GM21619 (cell line): ENCODE measurements around the gene CARMIL1.

Source experiments
- ATAC-seq: cut with Tn5 transposase; IDR thresholded peaks from one replicate; pipeline ENCODE4 v1.9.1; 2021; ENCODE audit not compliant: unreplicated experiment

The CARMIL1 gene

GRCh38 chr6:25497383-25498040 is 218.3 kb downstream of the CARMIL1 start:
- no peak for ATAC-seq

GRCh38 chr6:25498505-25498904 is 219.3 kb downstream of the CARMIL1 start:
- no peak for ATAC-seq

- ATAC-seq, result no peak
These were observed 220.6 kb downstream of the CARMIL1 start for GRCh38 chr6:25499615-25500235.

- no peak for ATAC-seq
These were observed 224.5 kb downstream of the CARMIL1 start for GRCh38 chr6:25503686-25504085.

- no peak for ATAC-seq
These were observed 225.5 kb downstream of the CARMIL1 start for GRCh38 chr6:25504661-25505060.

- ATAC-seq, result no peak
These were observed 226.8 kb downstream of the CARMIL1 start for GRCh38 chr6:25506020-25506419.

- ATAC-seq, result no peak
These were observed 228.9 kb downstream of the CARMIL1 start for GRCh38 chr6:25508051-25508450.

- no peak for ATAC-seq
These were observed 232.2 kb downstream of the CARMIL1 start for GRCh38 chr6:25511376-25511775.

- no peak for ATAC-seq
These were observed 233.4 kb downstream of the CARMIL1 start for GRCh38 chr6:25512560-25512959.

- no peak for ATAC-seq
These were observed 240.7 kb downstream of the CARMIL1 start for GRCh38 chr6:25519856-25520255.

GRCh38 chr6:25524542-25524941 is 245.4 kb downstream of the CARMIL1 start:
- no peak for ATAC-seq

- no peak for ATAC-seq
These were observed 245.9 kb downstream of the CARMIL1 start for GRCh38 chr6:25525078-25525477.

GRCh38 chr6:25534942-25535631 is 255.9 kb downstream of the CARMIL1 start:
- no peak for ATAC-seq

GRCh38 chr6:25535632-25536225 is 256.6 kb downstream of the CARMIL1 start:
- ATAC-seq, result no peak

GRCh38 chr6:25536781-25537180 is 257.6 kb downstream of the CARMIL1 start:
- no peak for ATAC-seq

- no peak for ATAC-seq
These were observed 258.3 kb downstream of the CARMIL1 start for GRCh38 chr6:25537349-25538018.

- ATAC-seq, result no peak
These were observed 262.1 kb downstream of the CARMIL1 start for GRCh38 chr6:25541228-25541627.

- no peak for ATAC-seq
These were observed 264.1 kb downstream of the CARMIL1 start for GRCh38 chr6:25542984-25543910.

- ATAC-seq, result no peak
These were observed 265.7 kb downstream of the CARMIL1 start for GRCh38 chr6:25544833-25545232.

GRCh38 chr6:25547797-25548196 is 268.6 kb downstream of the CARMIL1 start:
- ATAC-seq, result no peak
